IPS-11a (cell line): Measurements from ENCODE around the gene DPCD.
A peak's percentile ranks its signal among the peaks of the same experiment; 100 is the strongest.

ENCODE experiments used
- H3K4me3 ChIP-seq: one replicate; pipeline ENCODE4 v1.5.1; 2013; ENCODE audit warnings: low read depth, low read length, control low read depth

DPCD gene

GRCh38 chr10:101566333-101567164 lies 21.6 kb upstream of the DPCD start:
- H3K4me3 ChIP-seq, result no peak overlapping the region

GRCh38 chr10:101567165-101568006 lies 20.7 kb upstream of the DPCD start:
- no peak overlapping the region for H3K4me3 ChIP-seq

DNA sequence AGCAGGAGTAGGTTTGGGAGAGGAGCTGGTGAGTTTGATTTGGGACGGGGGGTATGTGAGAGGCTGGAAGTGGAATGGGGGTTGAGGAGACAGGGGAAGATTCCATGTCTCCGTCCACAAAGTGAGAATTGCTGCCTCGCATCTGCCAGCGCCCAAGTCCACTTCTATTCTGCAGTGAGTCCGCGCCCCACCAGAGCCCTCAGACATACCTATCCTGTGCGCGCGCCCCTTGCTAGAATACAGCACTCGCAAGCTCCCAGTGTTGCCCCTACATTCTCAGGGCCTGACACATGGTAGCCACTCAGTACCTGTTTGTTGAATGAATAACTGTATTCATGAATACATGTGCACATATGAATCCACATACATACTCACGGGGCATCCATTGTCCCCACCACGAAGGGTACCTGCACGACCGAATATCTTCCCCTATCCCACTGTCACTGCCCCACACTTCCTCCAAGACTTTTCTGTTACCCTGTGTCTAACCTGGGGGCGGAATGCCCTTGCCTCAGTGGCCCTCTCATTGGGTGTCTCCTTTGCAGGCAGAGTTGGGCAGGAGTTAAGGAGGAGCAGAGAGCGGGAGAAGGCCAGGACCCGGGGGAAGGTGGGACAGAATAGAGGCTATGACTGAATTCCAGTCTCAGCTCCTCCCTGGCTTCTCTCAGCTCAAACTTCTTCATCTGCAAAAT lies 19.9 kb upstream of the DPCD start:
- H3K4me3 ChIP-seq, result no peak overlapping the region

GRCh38 chr10:101569323-101569621 lies 18.8 kb upstream of the DPCD start:
- no peak overlapping the region for H3K4me3 ChIP-seq

DNA sequence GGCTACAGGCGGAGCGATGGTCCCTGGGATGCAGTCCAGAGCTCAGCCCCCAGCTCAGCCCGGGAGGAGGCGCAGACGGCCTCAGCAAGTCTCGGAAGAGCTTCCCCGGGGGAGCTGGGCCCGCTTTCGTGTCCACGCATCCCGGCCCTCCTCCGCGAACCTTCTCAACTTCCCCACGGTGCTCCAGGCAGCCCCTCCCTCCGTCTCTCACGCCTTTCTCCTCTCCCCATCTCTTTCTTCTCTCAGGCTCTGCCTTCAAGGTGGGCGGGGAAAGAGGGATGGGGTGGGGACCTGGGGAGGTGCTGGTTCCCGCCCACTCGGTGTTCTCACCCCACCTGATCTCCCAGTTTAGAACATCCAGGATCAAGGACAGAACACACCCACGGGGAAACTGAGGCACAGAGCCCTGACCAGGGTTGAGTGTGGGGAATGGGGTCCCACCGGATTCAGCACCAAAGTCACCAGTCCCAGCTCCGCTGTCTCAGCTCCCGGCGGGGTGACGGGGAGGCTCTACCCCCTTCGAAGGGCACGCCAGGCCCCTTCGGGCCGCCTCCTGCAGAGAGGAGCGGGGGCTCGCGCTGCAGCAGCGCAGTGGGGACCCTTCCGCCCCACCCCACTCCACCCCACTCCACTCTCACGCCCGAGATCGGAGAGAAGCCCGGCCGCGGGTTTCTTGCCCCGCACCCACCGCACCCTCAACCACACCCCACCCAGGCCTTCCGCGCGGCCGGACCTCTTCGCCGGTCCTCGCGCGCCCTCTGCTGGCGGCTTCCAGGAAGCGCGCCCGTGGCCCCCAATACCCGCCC lies 18.3 kb upstream of the DPCD start:
- H3K4me3 ChIP-seq, result peak overlapping the region; percentile 64

- H3K4me3 ChIP-seq, result peak overlapping the region; percentile 44
These were observed 17.5 kb upstream of the DPCD start for GRCh38 chr10:101570428-101571270.

DNA sequence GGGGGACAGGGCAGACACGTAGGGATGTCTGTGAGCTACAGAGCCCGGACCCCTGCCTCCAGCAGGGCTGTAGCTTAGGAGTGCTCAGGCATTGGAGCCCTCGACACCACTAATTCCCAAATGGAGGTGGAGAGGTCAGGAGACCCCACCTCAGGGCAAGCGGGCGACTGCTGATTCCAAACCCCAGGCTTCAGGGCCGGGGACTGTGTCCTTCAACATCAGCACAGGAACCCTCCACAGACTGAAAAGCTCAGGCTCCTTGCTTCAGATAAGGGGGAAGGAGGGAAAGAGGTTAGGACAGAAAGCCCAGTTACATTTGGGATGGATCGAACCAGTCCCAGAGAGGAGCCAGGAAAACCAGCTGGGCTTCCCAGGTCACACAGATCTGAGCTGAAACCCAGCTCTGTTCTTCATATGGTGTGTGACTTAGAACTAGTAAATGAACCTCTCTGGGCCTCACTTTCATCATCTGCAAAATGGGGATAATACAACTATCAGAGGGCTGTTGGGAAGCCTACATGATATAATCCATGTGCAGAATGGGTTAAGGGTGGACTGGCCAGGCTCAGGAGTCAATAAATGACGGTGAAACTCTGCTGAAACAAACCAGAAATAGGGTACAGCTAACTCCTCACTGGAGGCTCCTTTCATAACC lies 16.7 kb upstream of the DPCD start:
- H3K4me3 ChIP-seq, result no peak overlapping the region

GRCh38 chr10:101572126-101572525 lies 16.0 kb upstream of the DPCD start:
- H3K4me3 ChIP-seq, result no peak overlapping the region

- H3K4me3 ChIP-seq, result no peak overlapping the region
These were observed 15.3 kb upstream of the DPCD start for GRCh38 chr10:101572785-101573184.

GRCh38 chr10:101573885-101574753 lies 14.0 kb upstream of the DPCD start:
- no peak overlapping the region for H3K4me3 ChIP-seq

DNA sequence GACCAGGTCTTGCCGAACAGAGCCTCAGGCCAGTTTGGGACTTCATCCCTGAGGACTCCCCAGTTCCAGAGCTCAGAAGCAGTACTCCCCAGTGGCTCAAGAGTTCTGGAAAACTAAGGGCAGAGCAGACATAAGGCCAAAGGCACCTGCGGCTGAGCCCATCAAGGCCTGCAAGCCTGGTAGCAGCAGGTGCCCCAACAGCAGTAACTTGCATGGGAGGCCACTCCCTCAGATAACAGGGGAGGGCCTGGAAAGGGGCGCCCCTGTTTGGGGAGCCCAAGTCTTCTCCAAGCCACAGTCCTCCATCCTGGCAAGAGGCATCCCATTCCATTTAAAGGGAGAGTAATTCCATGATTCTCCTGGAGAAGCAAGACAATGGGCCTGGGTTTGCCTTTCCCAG lies 13.0 kb upstream of the DPCD start:
- H3K4me3 ChIP-seq, result no peak overlapping the region

GRCh38 chr10:101575580-101576210 lies 12.4 kb upstream of the DPCD start:
- no peak overlapping the region for H3K4me3 ChIP-seq

- no peak overlapping the region for H3K4me3 ChIP-seq
These were observed 11.8 kb upstream of the DPCD start for GRCh38 chr10:101576211-101576863.

- H3K4me3 ChIP-seq, result no peak overlapping the region
These were observed 10.8 kb upstream of the DPCD start for GRCh38 chr10:101577121-101577871.

GRCh38 chr10:101578192-101578591 lies 9.9 kb upstream of the DPCD start:
- H3K4me3 ChIP-seq, result no peak overlapping the region

GRCh38 chr10:101578803-101579515 lies 9.2 kb upstream of the DPCD start:
- no peak overlapping the region for H3K4me3 ChIP-seq
